ENCODE measurements around the gene MLKL. TPM values are rescaled to one million over a fixed set of nuclear protein-coding genes. Genes with fewer than 3 reads are reported as not detected.
A peak's percentile ranks its signal among the peaks of the same experiment; 100 is the strongest.
"Not testable (repeated sequence)": the region's sequence is repeated elsewhere in the genome, so short reads cannot be mapped to it uniquely, and the experiment has no call there.

The MLKL gene
- total RNA-seq, 1 experiment from 2014 or later: 50.0 TPM

DNA sequence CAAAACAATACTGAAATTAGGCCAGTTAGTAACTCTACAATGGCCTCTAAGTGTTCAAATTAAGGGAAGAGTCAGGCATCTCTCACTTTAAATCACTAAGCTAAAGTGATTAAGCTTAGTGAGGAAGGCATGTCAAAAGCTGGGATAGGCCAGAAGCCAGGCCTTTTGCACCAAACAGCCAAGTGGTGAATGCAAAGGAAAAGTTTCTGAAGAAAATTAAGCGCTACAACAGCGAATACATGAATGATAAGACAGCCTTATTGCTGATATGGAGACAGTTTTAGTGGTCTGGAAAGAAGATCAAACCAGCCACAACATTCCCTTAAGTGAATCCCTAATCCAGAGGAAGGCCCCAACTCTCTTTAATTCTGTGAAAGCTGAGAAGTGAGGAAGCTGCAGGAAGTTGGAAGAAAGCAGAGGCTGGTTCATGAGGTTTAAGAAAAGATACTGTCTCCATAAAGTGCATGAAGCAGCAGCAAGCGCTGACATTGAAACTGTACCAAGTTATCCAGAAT, 46.1 kb downstream of the MLKL start:
- no peak for DNase-seq (ENCODE audit: extremely low read depth, low read depth)

DNA sequence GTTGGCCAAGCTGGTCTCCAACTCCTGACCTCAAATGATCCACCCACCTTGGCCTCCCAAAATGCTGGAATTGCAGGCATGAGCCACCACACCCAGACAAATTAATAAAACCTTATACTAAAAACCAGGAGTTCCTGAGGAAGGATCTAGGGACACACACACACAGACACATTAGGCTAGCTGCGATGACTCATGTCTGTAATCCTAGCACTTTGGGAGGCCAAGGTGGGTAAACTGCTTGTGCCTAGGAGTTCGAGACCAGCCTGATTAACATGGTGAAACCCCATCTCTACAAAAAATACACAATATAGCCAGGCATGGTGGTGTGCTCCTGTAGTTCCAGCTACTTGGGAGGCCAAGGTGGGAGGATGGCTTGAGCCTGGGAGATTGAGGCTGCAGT, 47.8 kb downstream of the MLKL start:
- not testable (repeated sequence) for DNase-seq (ENCODE audit: extremely low read depth, low read depth)

DNA sequence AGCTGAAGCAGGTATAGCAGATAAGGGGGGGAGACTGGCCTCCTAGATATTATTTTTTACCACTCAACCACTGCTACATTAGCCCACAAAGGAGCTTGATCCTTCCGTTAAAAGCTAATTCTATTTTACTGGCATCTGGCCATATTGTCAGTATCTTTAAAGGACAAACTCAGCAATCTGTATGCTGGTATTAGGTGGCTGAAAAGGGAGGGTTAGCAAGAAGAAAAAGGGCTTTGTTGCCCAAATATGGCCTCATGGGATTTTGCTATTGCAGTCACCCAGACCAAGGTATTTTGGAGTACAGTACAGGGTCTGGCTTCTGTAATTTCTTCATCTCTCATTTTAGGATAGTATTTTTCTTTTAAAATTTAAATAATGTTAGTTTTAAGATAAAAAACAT, 48.4 kb downstream of the MLKL start:
- DNase-seq (ENCODE audit: extremely low read depth, low read depth): no peak

DNA sequence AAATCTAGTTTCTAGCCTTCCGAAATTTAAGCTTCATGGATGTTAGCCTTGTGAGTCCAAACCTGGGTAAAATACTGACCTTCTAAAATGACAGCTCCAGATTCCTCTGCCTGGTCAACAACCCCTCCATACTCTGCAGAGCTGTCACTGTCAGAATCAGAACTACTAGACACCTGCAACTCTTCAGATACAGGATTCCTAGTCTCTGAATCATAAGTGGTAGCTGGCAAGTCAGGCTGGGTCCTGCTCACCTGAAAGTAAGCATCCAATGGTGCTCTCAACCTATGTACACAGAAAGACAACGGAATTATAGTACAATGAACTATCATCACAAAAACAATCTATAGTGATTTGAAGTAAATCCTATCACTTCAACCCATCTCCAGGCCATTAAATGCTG, 48.8 kb downstream of the MLKL start:
- DNase-seq (ENCODE audit: extremely low read depth, low read depth): no peak

DNA sequence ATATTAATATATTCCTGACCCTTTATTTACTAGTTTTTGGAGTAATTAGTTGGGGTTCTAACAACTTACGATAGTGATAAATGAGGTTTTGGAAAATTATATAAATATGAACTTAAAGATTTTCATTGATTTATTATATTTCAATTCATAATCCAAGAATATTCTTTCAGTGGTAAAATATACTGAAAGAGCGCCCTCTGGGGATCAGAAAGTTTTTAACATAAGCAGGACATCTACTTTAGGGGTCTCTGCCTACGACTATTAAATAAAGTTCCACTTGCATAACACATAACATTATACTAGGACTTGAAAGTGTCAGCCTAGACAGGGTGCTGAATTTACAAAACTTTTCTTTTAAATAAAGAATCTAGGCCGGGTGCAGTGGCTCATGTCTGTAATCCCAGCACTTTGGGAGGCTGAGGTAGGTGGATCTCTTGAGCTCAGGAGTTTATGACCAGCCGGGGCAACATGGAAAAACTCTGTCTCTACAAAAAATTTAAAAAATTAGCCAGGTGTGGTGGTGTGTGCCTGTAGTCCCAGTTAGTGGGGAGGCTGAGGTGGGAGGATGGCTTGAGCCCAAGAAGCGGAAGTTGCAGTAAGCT, 49.6 kb downstream of the MLKL start:
- no peak for DNase-seq (ENCODE audit: extremely low read depth, low read depth)

DNA sequence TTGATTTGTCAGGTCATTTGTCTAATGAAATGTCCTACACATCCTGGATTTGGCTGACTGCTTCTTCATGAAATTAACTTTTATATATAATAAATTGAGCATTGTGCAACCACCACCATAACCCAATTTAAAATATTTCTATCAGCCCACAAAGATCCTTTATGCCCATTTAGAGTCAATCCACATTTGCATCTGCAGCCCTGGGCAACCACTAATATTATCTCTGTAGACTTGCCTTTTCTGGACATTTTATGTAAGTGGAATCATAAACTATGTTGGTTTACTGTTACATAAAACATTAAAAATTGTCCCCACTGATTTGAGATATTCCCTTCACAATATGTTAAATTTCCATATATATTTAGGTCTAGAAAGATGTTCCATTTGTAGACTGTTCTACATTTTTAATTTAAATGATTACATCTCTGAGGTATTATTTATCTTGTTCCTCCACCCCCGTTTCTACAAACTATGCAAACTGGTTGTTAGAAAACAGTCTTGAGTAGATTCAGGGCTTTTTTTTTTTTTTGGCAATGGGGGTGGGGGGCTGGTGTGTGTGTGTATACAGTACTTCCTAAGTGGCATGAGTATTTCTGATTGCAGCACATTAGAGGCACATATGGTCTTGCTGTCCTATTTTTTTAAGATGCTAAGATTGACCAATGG, 50.7 kb downstream of the MLKL start:
- DNase-seq (ENCODE audit: extremely low read depth, low read depth): no peak

DNA sequence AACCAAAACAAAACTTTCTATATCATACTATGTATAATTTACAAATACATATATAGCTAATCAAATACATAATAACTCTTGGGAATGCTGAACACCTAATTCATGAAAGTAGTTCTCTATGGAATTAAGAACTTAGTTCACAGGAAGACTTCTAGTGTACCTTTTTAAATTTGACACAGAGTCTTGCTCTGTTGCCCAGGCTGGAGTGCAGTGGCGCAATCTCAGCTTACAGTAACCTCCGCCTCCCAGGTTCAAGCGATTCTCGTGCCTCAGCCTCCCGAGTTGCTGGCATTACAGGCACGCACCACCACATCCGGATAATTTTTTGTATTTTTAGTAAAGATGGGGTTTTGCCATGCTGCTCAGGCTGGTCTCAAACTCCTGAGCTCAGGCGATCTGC, 58.7 kb downstream of the MLKL start:
- DNase-seq (ENCODE audit: extremely low read depth, low read depth): no peak

DNA sequence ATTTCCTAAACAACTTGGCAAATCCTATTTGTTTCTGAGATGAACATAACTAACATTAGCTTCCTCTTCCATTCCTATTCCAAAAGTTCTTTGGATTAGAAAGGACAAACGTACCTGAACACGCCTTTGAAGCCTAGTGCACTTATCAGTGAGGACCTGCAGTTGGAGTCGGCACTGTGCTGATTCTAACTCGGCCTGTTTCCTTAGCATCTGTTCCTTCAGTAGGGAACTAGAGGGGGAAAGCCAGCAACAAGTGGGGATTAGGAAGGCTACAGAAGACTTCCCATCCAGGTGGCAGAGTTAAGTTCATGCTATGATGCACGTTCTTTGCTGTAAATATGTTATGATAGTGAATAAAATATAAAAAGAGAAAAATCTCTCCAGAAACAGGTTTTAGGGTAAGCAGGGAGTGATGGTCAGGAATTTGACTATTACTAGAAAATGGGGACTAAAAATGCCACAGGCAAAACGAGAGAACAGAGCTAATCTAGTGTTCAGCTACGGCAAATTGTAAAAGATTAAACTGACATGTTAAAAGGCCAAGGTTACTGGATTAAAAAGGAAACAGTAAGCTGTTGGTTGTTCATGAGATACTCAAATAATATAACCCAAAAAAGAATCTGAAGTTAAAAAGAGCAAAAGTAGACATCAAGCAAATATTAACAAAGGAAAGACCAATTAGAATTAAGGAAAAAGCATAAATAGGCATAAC, 62.8 kb downstream of the MLKL start:
- DNase-seq (ENCODE audit: extremely low read depth, low read depth): no peak

DNA sequence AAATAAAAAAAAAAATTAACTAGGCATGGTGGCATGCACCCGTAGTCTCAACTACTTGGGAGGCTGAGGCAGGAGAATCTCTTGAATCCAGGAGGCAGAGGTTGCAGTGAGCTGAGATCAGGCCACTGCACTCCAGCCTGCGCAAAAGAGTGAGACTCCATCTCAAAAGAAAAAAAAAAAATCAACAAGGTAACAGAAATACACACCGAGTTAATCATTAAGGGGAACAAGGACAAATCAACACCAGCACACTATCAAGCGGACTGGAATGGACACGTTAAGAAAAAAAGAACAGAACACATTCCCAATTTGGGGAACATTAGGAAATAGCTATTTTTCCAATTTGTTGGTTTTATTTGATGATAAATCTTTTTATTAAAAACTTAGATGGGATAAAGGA, 65.4 kb downstream of the MLKL start:
- no peak for DNase-seq (ENCODE audit: extremely low read depth, low read depth)

DNA sequence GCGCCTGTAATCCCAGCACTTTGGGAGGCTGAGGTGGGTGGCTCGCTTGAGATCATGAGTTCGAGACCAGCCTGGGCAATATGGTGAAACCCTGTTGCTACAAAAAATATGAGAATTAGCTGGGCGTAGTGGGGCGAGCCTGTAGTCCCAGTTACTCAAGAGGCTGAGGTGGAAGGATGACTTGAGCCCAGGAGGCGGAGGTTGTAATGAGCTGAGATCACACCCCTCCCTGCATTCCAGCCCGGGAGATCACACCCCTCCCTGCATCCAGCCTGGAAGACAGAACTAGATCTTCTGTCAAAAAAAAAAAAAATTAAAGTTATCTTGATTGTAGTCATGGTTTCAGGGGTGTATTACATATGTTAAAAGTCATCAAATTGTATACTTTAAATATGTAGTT, 67.0 kb downstream of the MLKL start:
- DNase-seq (ENCODE audit: extremely low read depth, low read depth): no peak

DNA sequence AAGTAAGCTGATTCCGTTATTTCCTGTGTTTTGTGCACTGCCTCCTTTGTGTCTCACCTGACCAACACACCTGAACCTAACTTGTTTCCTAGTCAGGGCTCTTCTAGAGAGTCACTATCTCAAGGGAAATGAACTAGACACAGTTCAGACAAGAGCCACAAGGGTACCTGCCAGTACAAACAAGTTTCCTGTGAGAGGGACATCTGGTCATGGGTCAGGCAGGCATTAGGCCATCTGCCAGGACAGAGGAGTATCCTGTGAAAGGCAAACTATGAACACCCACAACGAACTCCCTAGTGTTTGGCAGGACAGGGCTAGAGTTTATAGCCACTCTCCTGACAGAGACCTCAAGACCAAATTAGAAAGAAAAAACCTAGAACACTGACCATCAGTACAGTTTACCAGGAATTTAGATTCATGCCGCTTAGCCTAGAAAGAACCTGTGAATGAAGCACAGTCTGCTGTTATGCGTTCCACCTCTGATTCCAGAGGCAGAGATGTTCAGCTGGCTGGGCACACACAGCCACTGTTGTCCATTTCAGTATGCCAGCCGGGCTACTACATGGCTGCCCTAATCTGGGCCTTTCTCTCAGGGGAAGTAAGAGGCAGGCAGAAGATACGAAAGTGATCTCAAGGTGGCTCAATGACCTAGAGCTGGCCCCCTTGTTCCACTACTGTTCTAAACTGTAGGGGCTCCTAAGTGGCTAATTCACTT, 73.0 kb downstream of the MLKL start:
- no peak for DNase-seq (ENCODE audit: extremely low read depth, low read depth)

DNA sequence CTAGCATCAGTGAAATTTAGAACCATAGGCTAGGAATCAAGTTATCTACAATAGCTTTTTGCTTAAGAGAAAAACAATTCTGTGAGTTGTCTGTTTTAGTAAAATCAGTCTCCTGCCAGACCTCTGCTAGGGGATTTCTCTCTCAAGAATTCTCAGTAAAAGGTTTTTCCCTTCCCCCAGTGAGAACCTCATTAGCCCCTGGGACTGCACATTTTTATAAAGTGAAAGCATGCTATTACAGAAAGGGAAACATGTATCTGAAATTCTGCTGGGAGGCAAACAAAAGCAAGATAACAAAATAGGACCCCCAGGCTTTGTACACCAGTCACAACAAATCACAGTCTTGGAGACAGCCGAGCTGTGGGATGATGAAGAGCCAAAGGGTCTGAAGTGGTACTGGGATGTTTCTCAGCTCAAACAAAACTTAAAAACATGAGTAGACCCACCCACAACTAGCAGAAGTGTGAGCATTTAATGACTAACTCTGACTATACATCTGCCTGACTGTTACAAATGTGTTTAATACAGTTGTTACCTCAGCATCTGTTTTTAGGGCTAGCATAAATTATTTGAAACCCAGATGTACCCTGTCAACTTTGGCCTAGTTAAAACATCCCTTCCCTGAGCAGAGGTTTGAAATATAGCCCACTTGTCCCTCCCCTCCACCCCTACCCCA, 73.8 kb downstream of the MLKL start:
- no peak for DNase-seq (ENCODE audit: extremely low read depth, low read depth)

DNA sequence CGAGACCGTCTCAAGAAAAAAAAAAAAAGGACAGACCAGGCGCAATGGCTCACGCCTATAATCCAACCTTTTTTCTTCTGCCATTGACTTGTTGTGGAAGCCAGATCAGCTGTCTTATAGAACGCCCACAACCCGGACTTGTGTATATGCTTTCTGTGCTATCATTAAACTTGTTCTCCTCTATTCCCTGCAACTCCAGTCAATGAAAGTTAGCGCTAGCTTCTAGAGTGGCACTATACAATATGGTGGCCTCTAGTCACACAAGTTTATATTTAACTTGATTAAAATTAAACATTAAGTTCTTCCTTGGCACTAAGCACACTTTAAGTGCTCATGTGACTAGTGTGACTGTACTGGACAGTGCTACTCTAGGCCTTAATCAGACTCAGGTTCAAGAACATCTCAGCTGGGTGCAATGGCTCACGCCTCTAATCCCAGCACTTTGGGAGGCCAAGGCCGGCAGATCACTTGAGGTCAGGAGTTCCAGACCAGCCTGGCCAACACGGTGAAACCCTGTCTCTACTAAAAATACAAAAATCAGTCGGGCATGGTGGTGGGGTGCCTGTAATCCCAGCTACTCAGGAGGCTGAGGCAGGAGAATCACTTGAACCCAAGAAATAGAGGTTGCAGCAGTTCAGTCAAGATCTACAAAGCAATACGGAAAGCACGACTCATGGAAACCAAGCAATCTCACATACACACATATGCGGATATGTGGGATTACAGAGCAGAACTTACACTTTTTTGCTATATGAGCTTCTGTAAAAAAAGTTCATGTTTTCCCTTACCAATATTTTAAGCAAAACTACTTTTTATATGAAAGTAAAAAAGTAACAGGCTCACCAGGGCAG, 74.9 kb downstream of the MLKL start:
- DNase-seq (ENCODE audit: extremely low read depth, low read depth): no peak

DNA sequence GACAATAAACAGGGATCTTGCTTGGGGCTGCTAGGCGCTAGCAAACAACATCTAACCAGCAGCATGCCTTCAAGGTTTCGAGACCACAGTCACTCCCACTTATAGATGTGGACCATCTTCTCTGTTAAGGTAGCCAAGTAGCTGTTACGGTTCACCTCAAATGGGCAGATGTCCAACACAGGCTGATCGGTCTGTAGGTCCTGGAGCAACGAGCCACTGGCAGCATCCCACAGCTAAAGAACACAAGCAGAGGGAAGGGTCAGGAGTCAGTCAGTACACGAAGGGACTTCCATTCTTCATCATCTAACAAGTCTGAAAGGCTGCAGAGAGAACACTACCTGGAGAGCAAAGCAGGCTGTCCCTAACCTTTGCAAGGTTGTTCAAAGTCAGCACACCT, 76.8 kb downstream of the MLKL start:
- no peak for DNase-seq (ENCODE audit: extremely low read depth, low read depth)

DNA sequence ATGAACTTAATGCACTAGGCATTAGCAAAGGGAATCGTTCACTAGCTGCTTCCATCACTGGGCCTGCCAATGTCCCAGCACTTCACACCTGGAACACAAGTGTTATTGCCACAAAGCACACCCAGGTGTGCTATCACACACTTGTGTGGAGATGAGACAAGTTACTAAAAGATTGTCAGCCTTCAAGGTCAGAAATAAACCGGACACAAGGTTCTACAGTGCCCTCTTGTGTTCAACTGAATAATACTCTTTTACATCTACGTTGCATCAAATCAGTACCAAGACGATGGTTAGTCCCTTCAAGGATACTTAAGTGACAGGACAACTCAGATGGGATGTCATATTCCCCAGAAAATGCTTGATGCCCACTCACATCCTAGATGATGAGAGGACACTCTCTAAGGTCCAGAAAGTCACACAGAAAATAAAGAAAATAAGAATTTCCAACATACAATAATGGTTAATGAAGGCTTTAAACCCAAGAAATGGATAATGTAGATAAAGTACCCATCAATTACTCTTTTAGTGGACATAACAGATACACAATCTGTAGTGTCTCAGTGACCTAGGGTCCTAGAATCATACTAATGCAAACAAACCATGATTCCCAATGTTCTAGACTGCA, 77.3 kb downstream of the MLKL start:
- DNase-seq (ENCODE audit: extremely low read depth, low read depth): peak; percentile 55

DNA sequence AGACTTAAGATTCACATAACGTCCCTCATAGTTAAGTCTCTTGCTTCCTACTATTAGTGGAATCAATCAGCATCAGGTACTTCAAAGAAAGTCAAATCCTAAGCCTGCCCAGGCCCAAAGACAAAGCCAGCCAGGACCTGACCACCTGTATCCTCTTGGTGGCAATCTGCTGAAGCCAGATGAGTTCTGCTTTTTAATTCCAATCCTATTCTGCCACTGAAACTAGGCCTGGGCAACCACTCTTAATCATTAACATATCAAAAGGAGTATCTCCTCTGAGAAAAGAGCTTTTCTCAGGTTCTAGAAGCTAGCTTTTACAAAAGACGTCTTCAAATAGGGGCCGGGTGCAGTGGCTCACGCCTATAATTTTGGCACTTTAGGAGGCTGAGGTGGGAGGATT, 78.7 kb downstream of the MLKL start:
- no peak for DNase-seq (ENCODE audit: extremely low read depth, low read depth)
